ACC112 (cell line): ENCODE results near the gene MYO10.
"Not testable (repeated sequence)": the region's sequence is repeated elsewhere in the genome, so short reads cannot be mapped to it uniquely, and the experiment has no call there.

Experiments
- H2AFZ ChIP-seq: fragments of 200-600 bp; sonication (generic); one replicate; pipeline ENCODE4 v1.6.0; 2017; ENCODE audit warnings: antibody characterized with exemption, low read length; ENCODE audit not compliant: unreplicated experiment
- H3K27ac ChIP-seq: fragments of 200-600 bp; sonication (generic); 2 replicates; pipeline ENCODE4 v1.5.1; 2014; ENCODE audit warnings: low read depth, mild to moderate bottlenecking, antibody characterized with exemption, low read length, moderate library complexity
- H3K27me3 ChIP-seq: fragments of 200-600 bp; sonication (generic); 2 replicates; pipeline ENCODE4 v1.6.1; 2014; ENCODE audit warnings: mild to moderate bottlenecking, antibody characterized with exemption, low read length, moderate library complexity, mixed read lengths; ENCODE audit not compliant: insufficient read depth
- H3K36me3 ChIP-seq: fragments of 200-600 bp; sonication (generic); 2 replicates; pipeline ENCODE4 v1.6.1; 2016; ENCODE audit warnings: mild to moderate bottlenecking, antibody characterized with exemption, low read length, moderate library complexity, mixed read lengths; ENCODE audit not compliant: insufficient read depth
- H3K4me1 ChIP-seq: fragments of 200-600 bp; sonication (generic); one replicate; pipeline ENCODE4 v1.6.1; 2016; ENCODE audit warnings: low read length, mixed read lengths; ENCODE audit not compliant: insufficient read depth, unreplicated experiment, control insufficient read depth
- H3K4me3 ChIP-seq: fragments of 200-600 bp; sonication (generic); 2 replicates; pipeline ENCODE4 v1.5.1; 2014; ENCODE audit warnings: mild to moderate bottlenecking, low read depth, low read length
- H3K79me2 ChIP-seq: fragments of 200-600 bp; sonication (generic); one replicate; pipeline ENCODE4 v1.6.0; 2016; ENCODE audit warnings: low read length; ENCODE audit not compliant: control insufficient read depth, unreplicated experiment, insufficient read depth

Gene MYO10

GRCh38 chr5:16659536-16659935 lies 276.6 kb downstream of the MYO10 start:
- H2AFZ ChIP-seq, result no peak overlapping the region
- no peak overlapping the region for H3K4me3 ChIP-seq
- H3K79me2 ChIP-seq, result no peaks in the 10 kb centered on the region
- H3K4me1 ChIP-seq, result no peaks in the 10 kb centered on the region
- H3K36me3 ChIP-seq, result no peaks in the 10 kb centered on the region
- peaks cover 8% of the 10 kb centered on the region; the same call in 1 of the 2 replicates for H3K27me3 ChIP-seq
- no peak overlapping the region for H3K27ac ChIP-seq

- no peaks in the 10 kb centered on the region for H3K4me1 ChIP-seq
- H3K4me3 ChIP-seq, result no peak overlapping the region
- H3K27me3 ChIP-seq, result peaks cover 9% of the 10 kb centered on the region; the same call in 1 of the 2 replicates
- no peak overlapping the region for H3K27ac ChIP-seq
- no peaks in the 10 kb centered on the region for H3K79me2 ChIP-seq
- H3K36me3 ChIP-seq, result no peaks in the 10 kb centered on the region
- no peak overlapping the region for H2AFZ ChIP-seq
These were observed 279.4 kb downstream of the MYO10 start for GRCh38 chr5:16656561-16657191.

- Histone ChIP-seq H2AFZ (no peak overlapping the region), H3K4me3 (no peak overlapping the region), H3K27ac (no peak overlapping the region), H3K4me1 (no peaks in the 10 kb centered on the region), H3K36me3 (no peaks in the 10 kb centered on the region), H3K27me3 (peaks cover 9% of the 10 kb centered on the region; the same call in 1 of the 2 replicates), H3K79me2 (no peaks in the 10 kb centered on the region)
These were observed 281.3 kb downstream of the MYO10 start for GRCh38 chr5:16654647-16655334.

GRCh38 chr5:16648739-16649138 lies 287.3 kb downstream of the MYO10 start:
- H3K36me3 ChIP-seq, H2AFZ ChIP-seq, H3K79me2 ChIP-seq, H3K27me3 ChIP-seq, H3K4me1 ChIP-seq, H3K27ac ChIP-seq, H3K4me3 ChIP-seq: not testable (repeated sequence)

GRCh38 chr5:16644301-16644889 lies 291.7 kb downstream of the MYO10 start:
- no peak overlapping the region for H2AFZ ChIP-seq
- H3K4me3 ChIP-seq, result no peak overlapping the region
- peaks cover 41% of the 10 kb centered on the region for H3K27me3 ChIP-seq
- H3K27ac ChIP-seq, result no peak overlapping the region
- H3K36me3 ChIP-seq, result no peaks in the 10 kb centered on the region
- no peaks in the 10 kb centered on the region for H3K4me1 ChIP-seq
- no peaks in the 10 kb centered on the region for H3K79me2 ChIP-seq

GRCh38 chr5:16642867-16643266 lies 293.2 kb downstream of the MYO10 start:
- Histone ChIP-seq H3K79me2 (no peaks in the 10 kb centered on the region), H2AFZ (no peak overlapping the region), H3K4me3 (no peak overlapping the region), H3K27me3 (peaks cover 52% of the 10 kb centered on the region), H3K4me1 (no peaks in the 10 kb centered on the region), H3K36me3 (no peaks in the 10 kb centered on the region), H3K27ac (no peak overlapping the region)

GRCh38 chr5:16639206-16639605 lies 296.9 kb downstream of the MYO10 start:
- Histone ChIP-seq H3K27me3 (peaks cover 49% of the 10 kb centered on the region), H3K4me1 (no peaks in the 10 kb centered on the region), H3K4me3 (no peak overlapping the region), H3K79me2 (no peaks in the 10 kb centered on the region), H2AFZ (no peak overlapping the region), H3K36me3 (no peaks in the 10 kb centered on the region), H3K27ac (no peak overlapping the region)

- H3K27ac ChIP-seq, result no peak overlapping the region
- no peaks in the 10 kb centered on the region for H3K4me1 ChIP-seq
- H3K4me3 ChIP-seq, result no peak overlapping the region
- H3K79me2 ChIP-seq, result no peaks in the 10 kb centered on the region
- H2AFZ ChIP-seq, result no peak overlapping the region
- H3K36me3 ChIP-seq, result no peaks in the 10 kb centered on the region
- H3K27me3 ChIP-seq, result peaks cover 67% of the 10 kb centered on the region
These were observed 307.7 kb downstream of the MYO10 start for GRCh38 chr5:16628376-16628775.

- Histone ChIP-seq H3K27me3 (peaks cover 79% of the 10 kb centered on the region), H3K4me1 (no peaks in the 10 kb centered on the region), H3K27ac (no peak overlapping the region), H3K79me2 (no peaks in the 10 kb centered on the region), H3K4me3 (no peak overlapping the region), H3K36me3 (no peaks in the 10 kb centered on the region), H2AFZ (no peak overlapping the region)
These were observed 309.3 kb downstream of the MYO10 start for GRCh38 chr5:16626696-16627264.

- no peaks in the 10 kb centered on the region for H3K4me1 ChIP-seq
These were observed 311.0 kb downstream of the MYO10 start for GRCh38 chr5:16625096-16625495.

More at GRCh38 chr5:16625096-16625495, 311.0 kb downstream of the MYO10 start:
- Histone ChIP-seq H3K4me3 (no peak overlapping the region), H3K36me3 (no peaks in the 10 kb centered on the region), H3K27ac (no peak overlapping the region), H3K79me2 (no peaks in the 10 kb centered on the region), H3K27me3 (peaks cover 78% of the 10 kb centered on the region), H2AFZ (no peak overlapping the region)
